Right lobe of liver (tissue), 6 donors: ENCODE measurements around the gene GNB2. TPM values are rescaled to one million over a fixed set of nuclear protein-coding genes. Genes with fewer than 3 reads are reported as not detected.

Experiments
- ATAC-seq, 4 donors: fragments of 200-7000 bp; cut with Tn5 transposase; one replicate each; pipeline ENCODE4 v1.9.1; 2020; ENCODE audit warnings: mild to moderate bottlenecking in 4 of 4, moderate library complexity in 4 of 4
- DNase-seq, 3 donors: peaks; one replicate each; pipeline ENCODE4 v3.0.0-alpha.2; 2020
- H3K27ac ChIP-seq, 3 donors: fragments of 200-600 bp; one replicate each; pipeline ENCODE4 v1.8.0; 2022
- H3K27me3 ChIP-seq, 2 donors: fragments of 200-600 bp; one replicate each; pipeline ENCODE4 v1.8.0; 2022
- H3K36me3 ChIP-seq, 4 donors: fragments of 200-600 bp; sonication (generic) in 1 of 4; one replicate each; pipeline versions ENCODE4 v1.5.1 to v1.8.0; 2017 to 2022; ENCODE audit warnings: control low read depth in 1 of 4
- H3K4me1 ChIP-seq, 4 donors: fragments of 200-600 bp; sonication (generic) in 1 of 4; one replicate each; pipeline versions ENCODE4 v1.5.1 to v1.8.0; 2017 to 2022; ENCODE audit warnings: control low read depth in 1 of 4
- H3K4me3 ChIP-seq, 3 donors: fragments of 200-600 bp; one replicate each; pipeline ENCODE4 v1.8.0; 2022
- H3K9me3 ChIP-seq, 4 donors: fragments of 200-600 bp; sonication (generic) in 1 of 4; one replicate each; pipeline versions ENCODE4 v1.5.1 to v1.8.0; 2017 to 2022; ENCODE audit warnings: control low read depth in 1 of 4
- CTCF ChIP-seq, 4 donors: fragments of 200-600 bp in 3 of 4; fragments of 450-650 bp in 1 of 4; IDR thresholded peaks; one replicate each; pipeline versions ENCODE4 v1.5.1 to v1.8.0; 2016 to 2022; ENCODE audit warnings: antibody characterized with exemption in 4 of 4, mild to moderate bottlenecking in 2 of 4
- POLR2A ChIP-seq: fragments of 450-650 bp; IDR thresholded peaks from one replicate; pipeline ENCODE4 v1.6.1; 2017; ENCODE audit warnings: antibody characterized with exemption, mild to moderate bottlenecking
- WGBS: methylation state at CpG from one replicate; pipeline ENCODE4 v1.1.6; 2018; ENCODE audit warnings: low coverage, low lambda C conversion rate; ENCODE audit not compliant: insufficient coverage; ENCODE audit errors: missing lambda C conversion rate; 5-methylcytosine and 5-hydroxymethylcytosine counted together
- intact Hi-C, 2 donors: fragments of 100-400 bp; cut with DNase I; formaldehyde crosslinking; loops; one replicate each; pipeline versions ENCODE4 v1.11.2 to v1.14.1; 2022
- total RNA-seq, 6 experiments: library from RNA; depleted of rRNA in 2 of 6; stranded (reverse); fragments of >200 nt in 2 of 6; fragmentation: NEBNext Ultra II Directional in 3 of 6; extraction: Animal tissue kit (Norgen Biotek cat#: 25700) in 3 of 6; gene quantifications; one replicate each; pipeline versions ENCODE4 v1.1.0 to v1.2.4, GENCODE V29; 2016 to 2023
- donor health status: DM: no; HTN: yes; CAD: no.
- donor health status: DM: no; HTN: no; CAD: no.
- donor health status: DM: no; HTN: no; CAD: no.
- donor health status: DM: no; HTN: yes; CAD: no.
- donor health status: DM: no; HTN: yes; CAD: no.

Gene GNB2
- total RNA-seq, 6 experiments from 2014 or later = 75.6 to 133 (median 106) TPM

- intact Hi-C loops = loop anchor here (10.0 kb wide), 3 partner anchors 52 to 212 kb away; partner anchors contain the start of gene TSC22D4 (in 2 of the 2)
- H3K36me3 ChIP-seq = peaks cover 0 to 64% (median 26%) of the 10 kb centered on the region in 4 donors
- ATAC-seq = no peak
Measured at GRCh38 chr7:100687261-100687660, 13.7 kb downstream of the GNB2 start.

GRCh38 chr7:100687751-100688300 lies 14.3 kb downstream of the GNB2 start:
- DNase-seq = no peak
- Histone ChIP-seq H3K9me3 (no peaks in the 10 kb centered on the region), H3K36me3 (peaks cover 0 to 61% (median 26%) of the 10 kb centered on the region in 4 donors), H3K27me3 (no peaks in the 10 kb centered on the region), H3K27ac (no peak overlapping the region), H3K4me3 (no peak overlapping the region), H3K4me1 (peaks cover 2 to 15% (median 8%) of the 10 kb centered on the region in 4 donors)
- WGBS = 60% methylated on average over 10 of the region's 25 CpGs
- TF ChIP-seq POLR2A (no peak), CTCF (IDR thresholded peaks at IDR 0.05) (no peak)
- no peak for ATAC-seq
- intact Hi-C loops = loop anchor here (10.0 kb wide), 3 partner anchors 53 to 213 kb away; partner anchors contain the start of gene TSC22D4 (in 2 of the 2)

More at GRCh38 chr7:100687261-100687660, 13.7 kb downstream of the GNB2 start:
- TF ChIP-seq CTCF (IDR thresholded peaks at IDR 0.05) (no peak), POLR2A (no peak)
- 86% methylated on average over 10 of the region's 22 CpGs for WGBS
- Histone ChIP-seq H3K9me3 (no peaks in the 10 kb centered on the region), H3K27ac (no peak overlapping the region), H3K4me3 (no peak overlapping the region), H3K27me3 (no peaks in the 10 kb centered on the region), H3K4me1 (peaks cover 2 to 10% (median 4%) of the 10 kb centered on the region in 4 donors)
- DNase-seq = no peak

- WGBS = 88% methylated on average over 14 of the region's 16 CpGs
- peaks cover 0 to 55% (median 26%) of the 10 kb centered on the region in 4 donors for H3K36me3 ChIP-seq
- H3K27me3 ChIP-seq = no peaks in the 10 kb centered on the region
- no peaks in the 10 kb centered on the region for H3K9me3 ChIP-seq
- TF ChIP-seq POLR2A = no peak
- no peak for TF ChIP-seq CTCF (IDR thresholded peaks at IDR 0.05)
- intact Hi-C loops = loop anchor here (10.0 kb wide), 3 partner anchors 54 to 214 kb away; partner anchors contain the start of gene TSC22D4 (in 2 of the 2)
- ATAC-seq = no peak
- H3K4me3 ChIP-seq = no peak overlapping the region
- peaks cover 2 to 19% (median 10%) of the 10 kb centered on the region in 4 donors for H3K4me1 ChIP-seq
- no peak overlapping the region for H3K27ac ChIP-seq
- DNase-seq = peak in 1 of 3 donors; percentile 15
Measured at GRCh38 chr7:100688326-100688860, 14.9 kb downstream of the GNB2 start.

GRCh38 chr7:100689230-100690135 lies 15.9 kb downstream of the GNB2 start:
- peak in 2 of 3 donors; percentile 21 to 47 for DNase-seq
- Histone ChIP-seq H3K4me1 (peaks cover 2 to 19% (median 10%) of the 10 kb centered on the region in 4 donors), H3K27me3 (no peaks in the 10 kb centered on the region), H3K4me3 (no peak overlapping the region), H3K27ac (no peak overlapping the region), H3K9me3 (no peaks in the 10 kb centered on the region), H3K36me3 (peaks cover 0 to 44% (median 20%) of the 10 kb centered on the region in 4 donors)
- intact Hi-C loops = loop anchor here (5.0 to 10.0 kb wide), 5 partner anchors 55 to 215 kb away; partner anchors contain the start of genes TSC22D4 (in 2 of the 2) and SAP25 (in 1 of the 2)
- WGBS = 87% methylated on average over 4 of the region's 18 CpGs
- TF ChIP-seq POLR2A = no peak
- TF ChIP-seq CTCF (IDR thresholded peaks at IDR 0.05) = no peak
- ATAC-seq = no peak
